GM12878 (cell line): ENCODE results near the gene RANBP9. TPM values are rescaled to one million over a fixed set of nuclear protein-coding genes. Genes with fewer than 3 reads are reported as not detected.
A peak's percentile ranks its signal among the peaks of the same experiment; 100 is the strongest.

Source experiments
- ASH2L ChIP-seq: fragments of 300-600, 200-600 bp; sonication (generic); IDR thresholded peaks from 2 replicates; pipeline ENCODE4 v1.6.1; 2017; ENCODE audit warnings: low read depth, mild to moderate bottlenecking, borderline replicate concordance
- ATF3 ChIP-seq: IDR thresholded peaks from 2 replicates; pipeline ENCODE4 v1.6.1; 2011; ENCODE audit warnings: low read depth, mild to moderate bottlenecking, low read length, moderate library complexity, borderline replicate concordance; ENCODE audit errors: extremely low read depth
- ATF7 ChIP-seq: fragments of 450-650 bp; IDR thresholded peaks from 2 replicates; pipeline ENCODE4 v1.6.1; 2016; ENCODE audit warnings: low read depth, mild to moderate bottlenecking
- BCL11A ChIP-seq: IDR thresholded peaks from 2 replicates; pipeline ENCODE4 v1.6.1; 2011; ENCODE audit warnings: low read depth, low read length
- CUX1 ChIP-seq: IDR thresholded peaks from 2 replicates; pipeline ENCODE4 v1.6.1; 2012; ENCODE audit warnings: improper control_type of control experiment, low read depth, low read length; ENCODE audit not compliant: insufficient replicate concordance
- E4F1 ChIP-seq: fragments of 450-650 bp; IDR thresholded peaks from 2 replicates; pipeline ENCODE4 v1.6.1; 2018; ENCODE audit warnings: borderline replicate concordance, mild to moderate bottlenecking; ENCODE audit not compliant: partially characterized antibody
- EED ChIP-seq: sonication (generic); IDR thresholded peaks from 2 replicates; pipeline ENCODE4 v1.6.1; 2016; ENCODE audit warnings: antibody characterized with exemption, low read depth
- FOXK2 ChIP-seq: fragments of 450-650 bp; IDR thresholded peaks from 2 replicates; pipeline ENCODE4 v1.6.1; 2017; ENCODE audit warnings: mild to moderate bottlenecking, moderate library complexity
- MAX ChIP-seq: IDR thresholded peaks from 2 replicates; pipeline ENCODE4 v1.6.1; 2012; ENCODE audit warnings: low read depth, low read length, improper control_type of control experiment
- MLLT1 ChIP-seq: fragments of 450-650 bp; IDR thresholded peaks from 2 replicates; pipeline ENCODE4 v1.6.1; 2016; ENCODE audit warnings: mild to moderate bottlenecking
- SREBF1 ChIP-seq: IDR thresholded peaks from 2 replicates; pipeline ENCODE4 v1.6.1; 2012; ENCODE audit warnings: mild to moderate bottlenecking, low read length
- TAF1 ChIP-seq: IDR thresholded peaks from 2 replicates; pipeline ENCODE4 v1.6.1; 2011; ENCODE audit warnings: mild to moderate bottlenecking, low read depth, low read length, borderline replicate concordance
- ZNF592 ChIP-seq: fragments of 450-650 bp; IDR thresholded peaks from 2 replicates; pipeline ENCODE4 v1.6.1; 2017; ENCODE audit warnings: mild to moderate bottlenecking, moderate library complexity
- polyA plus RNA-seq, 11 experiments: library from polyadenylated mRNA; depleted of rRNA in 4 of 11; unstranded in 6 of 11; stranded (reverse) in 5 of 11; fragments of >200 nt; fragmentation: Nextera tagmentation in 4 of 11; fragmentation: Illumina TruSeq in 1 of 11; extraction: Ambion mirVana in 4 of 11; extraction: Trizol in 1 of 11; gene quantifications; 1 replicate in 1 of 11; 2 replicates in 10 of 11; pipeline versions ENCODE4 v1.2.1 to v1.2.3, GENCODE V29; 2011 to 2016; ENCODE audit warnings: inconsistent platforms in 2 of 11, missing spikeins in 2 of 11, low read depth in 1 of 11
- total RNA-seq, 4 experiments: library from RNA; depleted of rRNA in 3 of 4; stranded (reverse); fragments of >200 nt in 3 of 4; fragmentation: Illumina TruSeq in 1 of 4; extraction: Trizol in 1 of 4; gene quantifications; 2 replicates each; pipeline versions ENCODE4 v1.2.1 to v1.2.3, GENCODE V29; 2013 to 2021

RANBP9 gene
- total and polyA plus RNA-seq, 10 of the 15 experiments (the other 5 are each of a cell fraction or from before 2014, with no cell fraction given), result 3.7 to 43.1 (median 16.2) TPM

- TF ChIP-seq ATF3 (no peak), FOXK2 (no peak; the same call in 1 of the 2 replicates), SREBF1 (no peak), E4F1 (no peak), TAF1 (0 out of 2 replicates have a peak, but pooled peaks have one; percentile 1), CUX1 (no peak), MAX (0 out of 2 replicates have a peak, but pooled peaks have one; percentile 4), MLLT1 (peak; percentile 63), BCL11A (peak; percentile 2; the same call in 1 of the 2 replicates), ASH2L (0 out of 2 replicates have a peak, but pooled peaks have one; percentile 41), ATF7 (peak; percentile 35; the same call in 1 of the 2 replicates), ZNF592 (no peak), EED (peak; percentile 71)
Measured at GRCh38 chr6:13574571-13575376, 136.9 kb downstream of the RANBP9 start, which contains the start of gene SIRT5 (continued).
